GM19240 (cell line): Measurements from ENCODE around the gene FRMD4B.

Experiments used
- DNase-seq: peaks from one replicate; pipeline ENCODE4 v3.0.0; 2011; ENCODE audit warnings: low spot score; ENCODE audit not compliant: insufficient read length

Gene FRMD4B

GRCh38 chr3:69129531-69129930 is 256.4 kb downstream of the FRMD4B start:
- DNase-seq, result no peak

GRCh38 chr3:69128509-69128908 is 257.4 kb downstream of the FRMD4B start:
- DNase-seq, result no peak

DNA sequence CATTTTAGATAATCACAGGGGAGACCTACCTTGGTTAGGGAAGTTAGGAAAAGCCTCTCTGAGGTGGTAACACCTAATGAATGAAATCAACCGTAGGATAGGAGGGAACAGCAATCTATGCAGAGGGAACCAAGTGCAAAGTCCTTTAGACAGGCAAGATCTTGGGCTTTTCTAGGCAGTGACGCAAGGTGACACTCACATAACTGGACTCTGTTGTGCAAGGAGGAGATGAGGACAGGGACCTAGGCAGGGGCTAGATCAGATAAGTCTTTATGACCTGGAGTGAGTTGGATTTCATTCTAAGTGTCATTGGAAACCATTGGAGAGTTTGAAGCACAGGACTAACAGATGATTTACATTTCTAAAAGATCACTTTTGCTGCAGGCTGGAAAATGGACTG is 258.9 kb downstream of the FRMD4B start:
- no peak for DNase-seq

DNA sequence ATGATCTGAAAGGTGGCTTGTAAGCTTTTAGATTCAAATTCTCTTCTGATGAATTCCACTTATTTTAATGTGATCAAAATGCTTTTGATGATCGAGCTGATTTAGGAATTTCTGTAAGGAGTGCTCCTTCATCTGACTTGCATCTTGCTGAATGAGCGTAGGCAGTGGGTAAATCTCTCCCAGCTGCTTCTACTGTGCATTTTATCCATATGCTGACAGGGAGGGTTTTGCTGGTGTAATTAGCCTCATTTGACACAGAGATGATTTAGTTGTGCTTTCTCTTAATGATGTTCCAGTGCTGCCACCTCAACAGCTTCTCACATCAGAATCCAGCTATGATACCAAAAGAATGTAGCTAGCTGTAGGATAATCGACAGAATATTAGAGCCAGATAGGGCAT is 259.7 kb downstream of the FRMD4B start:
- no peak for DNase-seq

- DNase-seq, result no peak
These were observed 263.5 kb downstream of the FRMD4B start, which contains the start of gene LMOD3 for GRCh38 chr3:69122403-69122802. TSS of gene LMOD3 (minus strand) at chr3:69122595. CDS start at chr3:69122386, 209 bp downstream.

DNA sequence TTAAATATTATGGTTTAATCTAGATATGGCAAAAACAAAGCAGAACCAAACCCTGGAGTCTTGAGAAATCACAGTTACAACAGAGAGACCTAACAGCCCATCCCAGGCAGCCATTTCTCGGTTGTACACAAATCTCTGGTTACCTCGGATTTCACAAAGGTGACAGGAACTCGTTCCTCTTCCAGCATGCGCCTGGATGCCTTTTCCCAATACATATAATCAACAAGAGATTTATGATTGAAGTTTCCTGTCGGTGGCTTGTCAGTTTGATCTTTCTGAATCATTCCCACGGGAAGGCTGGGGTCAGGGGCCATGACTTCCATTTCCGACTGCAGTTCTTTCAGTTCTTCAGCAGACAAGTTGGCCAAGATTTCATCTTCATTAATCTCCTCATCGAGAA is 263.9 kb downstream of the FRMD4B start:
- no peak for DNase-seq

- no peak for DNase-seq
These were observed 264.4 kb downstream of the FRMD4B start for GRCh38 chr3:69121513-69121912.

DNA sequence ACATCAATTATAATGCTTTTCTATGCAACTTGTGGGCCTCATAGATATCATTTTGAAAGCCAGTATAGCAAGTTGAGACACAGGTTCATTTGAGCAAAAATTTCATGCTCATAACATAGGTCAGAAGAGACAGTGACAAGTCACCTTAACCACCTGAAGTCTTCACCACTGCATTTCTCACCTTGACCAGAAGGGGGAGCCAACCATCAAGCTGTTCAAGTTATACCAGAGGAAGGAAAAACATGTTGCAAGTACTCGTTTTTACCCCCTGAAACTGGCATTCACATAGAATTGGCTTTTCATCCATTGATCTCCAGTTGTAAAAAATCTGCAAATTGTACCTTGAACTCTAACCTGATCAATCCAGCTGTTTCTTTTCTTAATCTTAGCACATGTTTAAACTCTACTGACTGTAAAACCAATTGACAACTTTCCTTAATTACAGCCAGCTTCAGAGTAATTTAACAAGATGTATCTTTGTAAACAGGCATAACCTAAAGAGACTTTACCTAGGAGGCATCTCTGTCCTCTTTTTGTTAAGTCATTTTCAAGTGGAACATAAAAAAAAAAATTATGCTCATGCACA is 264.9 kb downstream of the FRMD4B start:
- peak; percentile 25 for DNase-seq
